HepG2 (cell line): ENCODE measurements around the gene DELE1. TPM values are rescaled to one million over a fixed set of nuclear protein-coding genes. Genes with fewer than 3 reads are reported as not detected.

Experiments
- ATAC-seq: fragments of 200-7000 bp; cut with Tn5 transposase; 3 replicates; pipeline ENCODE4 v1.9.1; 2020; ENCODE audit warnings: mild to moderate bottlenecking, moderate library complexity
- BruUV-seq: library from RNA; stranded (reverse); fragments of 400-500 nt; replicated peaks from 2 replicates; lab custom pipeline; 2021; lab: Mats Ljungman, UMichigan
- CTCF ChIA-PET: fragments of 300-600 bp; formaldehyde crosslinking; extraction: SDS; loops from one replicate; lab custom pipeline; 2021; ENCODE audit warnings: low total read pairs, inconsistent platforms, low intra/inter-chr PET ratio; lab: Yijun Ruan, JAX
- POLR2A ChIA-PET: fragments of 350-600 bp; sonication (Branson Sonifier 250); formaldehyde crosslinking; loops from one replicate; lab custom pipeline; 2020; ENCODE audit warnings: antibody characterized with exemption, inconsistent platforms; lab: Yijun Ruan, JAX
- DNase-seq: peaks from one replicate; pipeline ENCODE4 v3.0.0-alpha.2; 2015; ENCODE audit warnings: low spot score
- FAIRE-seq: peaks from 3 replicates; lab custom pipeline; 2011; peaks lifted over from hg19 to GRCh38; lab: Jason Lieb, UNC
- H2AFZ ChIP-seq: one replicate; pipeline ENCODE4 v1.6.1; 2011; ENCODE audit warnings: low read length, inconsistent platforms
- H3K27ac ChIP-seq: fragments of 300-600 bp; 3 replicates; pipeline ENCODE4 v1.8.0; 2011; ENCODE audit warnings: mixed run types, mild to moderate bottlenecking, mixed read lengths, low read length, inconsistent platforms; ENCODE audit not compliant: insufficient read depth; ENCODE audit errors: extremely low read length
- H3K27me3 ChIP-seq, 2 experiments: fragments of 200-600 bp in 1 of 2; 2 replicates in 1 of 2; 3 replicates in 1 of 2; pipeline versions ENCODE4 v1.6.0 to v1.8.0; 2011; ENCODE audit warnings: low read length in 2 of 2, mild to moderate bottlenecking in 2 of 2, moderate library complexity in 2 of 2, inconsistent platforms in 1 of 2; ENCODE audit not compliant: insufficient read depth in 2 of 2, control insufficient read depth in 1 of 2
- H3K36me3 ChIP-seq, 2 experiments: fragments of 200-600 bp in 1 of 2; replicated peaks in 1 of 2; 2 replicates in 1 of 2; 3 replicates in 1 of 2; pipeline versions ENCODE4 v1.5.1 to v1.8.0; 2011; ENCODE audit warnings: low read length in 2 of 2, inconsistent platforms in 1 of 2; ENCODE audit not compliant: insufficient read depth in 2 of 2, control insufficient read depth in 1 of 2
- H3K4me1 ChIP-seq: 2 replicates; pipeline ENCODE4 v1.5.1; 2012; ENCODE audit warnings: low read length, inconsistent platforms; ENCODE audit not compliant: insufficient read depth
- H3K4me2 ChIP-seq: 2 replicates; pipeline ENCODE4 v1.6.0; 2011; ENCODE audit warnings: low read depth, low read length, inconsistent platforms
- H3K4me3 ChIP-seq, 3 experiments: fragments of 200-600 bp in 1 of 3; sonication (generic), shearing (Covaris generic) in 1 of 3; replicated peaks in 1 of 3; 2 replicates each; pipeline ENCODE4 v1.5.1; 2011 to 2016; ENCODE audit warnings: low read length in 3 of 3, inconsistent platforms in 2 of 3, low read depth in 2 of 3, mild to moderate bottlenecking in 2 of 3, control low read depth in 1 of 3, mixed read lengths in 1 of 3; ENCODE audit not compliant: insufficient read depth in 1 of 3
- H3K79me2 ChIP-seq: one replicate; pipeline ENCODE4 v1.6.1; 2011; ENCODE audit warnings: low read length, inconsistent platforms; ENCODE audit not compliant: insufficient read depth
- H3K9ac ChIP-seq: 2 replicates; pipeline ENCODE4 v1.6.0; 2011; ENCODE audit warnings: mild to moderate bottlenecking, low read depth, low read length, inconsistent platforms; ENCODE audit not compliant: insufficient read depth
- H3K9me3 ChIP-seq: 2 replicates; pipeline ENCODE4 v1.5.1; 2012; ENCODE audit warnings: mild to moderate bottlenecking, low read length
- H4K20me1 ChIP-seq: 2 replicates; pipeline ENCODE4 v1.6.0; 2011; ENCODE audit warnings: inconsistent platforms, mild to moderate bottlenecking, low read length, moderate library complexity; ENCODE audit not compliant: insufficient read depth
- GMEB1 ChIP-seq: sonication (generic); formaldehyde crosslinking; IDR thresholded peaks from 2 replicates; pipeline ENCODE4 v1.5.1; 2020; ENCODE audit warnings: missing genetic modification reagents, mild to moderate bottlenecking, borderline replicate concordance
- KLF13 ChIP-seq: sonication (generic); formaldehyde crosslinking; IDR thresholded peaks from 2 replicates; pipeline ENCODE4 v1.4.0; 2020; ENCODE audit warnings: mild to moderate bottlenecking, missing genetic modification reagents
- MED8 ChIP-seq: sonication (generic); formaldehyde crosslinking; IDR thresholded peaks from 2 replicates; pipeline ENCODE4 v1.8.1; 2023; ENCODE audit warnings: mild to moderate bottlenecking, missing genetic modification reagents; ENCODE audit not compliant: insufficient replicate concordance
- MIXL1 ChIP-seq: IDR thresholded peaks from 2 replicates; pipeline ENCODE4 v1.6.1; 2016
- STAT6 ChIP-seq: sonication (generic); formaldehyde crosslinking; IDR thresholded peaks from 2 replicates; pipeline ENCODE4 v1.4.0; 2020; ENCODE audit warnings: missing genetic modification reagents, mild to moderate bottlenecking, borderline replicate concordance
- ZIK1 ChIP-seq: sonication (generic); formaldehyde crosslinking; IDR thresholded peaks from 2 replicates; pipeline ENCODE4 v1.5.0; 2020; ENCODE audit warnings: mild to moderate bottlenecking, low read depth, missing genetic modification reagents, borderline replicate concordance
- ZKSCAN1 ChIP-seq: fragments of 150-350 bp; IDR thresholded peaks from 2 replicates; pipeline ENCODE4 v1.6.1; 2014; ENCODE audit warnings: low read length
- ZNF607 ChIP-seq: sonication (generic); formaldehyde crosslinking; IDR thresholded peaks from 2 replicates; pipeline ENCODE4 v1.5.1; 2020; ENCODE audit warnings: missing genetic modification reagents, mild to moderate bottlenecking, borderline replicate concordance
- WGBS: methylation state at CpG from one replicate; pipeline ENCODE4 v1.1.6; 2017; ENCODE audit warnings: low lambda C conversion rate; 5-methylcytosine and 5-hydroxymethylcytosine counted together
- in situ Hi-C: cut with HindIII; loops from 2 replicates; pipeline ENCODE4 v1.10.0; 2017; ENCODE audit warnings: low pct_unique_long_range_greater_than_20kb; ENCODE audit not compliant: extremely low pct_ligation_motif_present
- intact Hi-C: fragments of 100-400 bp; cut with micrococcal nuclease; formaldehyde crosslinking; loops from one replicate; pipeline ENCODE4 v1.10.0; 2022; ENCODE audit not compliant: unreplicated experiment
- polyA plus RNA-seq, 8 experiments: library from polyadenylated mRNA; depleted of rRNA in 3 of 8; stranded (reverse) in 7 of 8; unstranded in 1 of 8; fragments of >200 nt; fragmentation: Illumina TruSeq in 4 of 8; extraction: Trizol in 4 of 8; gene quantifications; 2 replicates each; pipeline versions ENCODE4 v1.2.1 to v1.2.3, GENCODE V29; 2011 to 2016; ENCODE audit warnings: low read depth in 4 of 8, missing spikeins in 1 of 8, mixed read lengths in 1 of 8; ENCODE audit not compliant: insufficient read depth in 1 of 8
- total RNA-seq, 5 experiments: library from RNA; depleted of rRNA; stranded (reverse); fragments of >200 nt; fragmentation: Illumina TruSeq; extraction: Trizol; gene quantifications; 2 replicates each; pipeline ENCODE4 v1.2.3, GENCODE V29; 2016; ENCODE audit warnings: low read depth in 1 of 5
- TF ChIP-seq, protein P1 (sequence below): sonication (generic); formaldehyde crosslinking; IDR thresholded peaks from 2 replicates; pipeline ENCODE4 v1.4.0; 2020; ENCODE audit warnings: missing genetic modification reagents

DELE1 gene
- total and polyA plus RNA-seq, 2 of the 13 experiments (the other 11 are each of a cell fraction or from before 2014, with no cell fraction given), result 57.5 to 90.3 TPM

DNA sequence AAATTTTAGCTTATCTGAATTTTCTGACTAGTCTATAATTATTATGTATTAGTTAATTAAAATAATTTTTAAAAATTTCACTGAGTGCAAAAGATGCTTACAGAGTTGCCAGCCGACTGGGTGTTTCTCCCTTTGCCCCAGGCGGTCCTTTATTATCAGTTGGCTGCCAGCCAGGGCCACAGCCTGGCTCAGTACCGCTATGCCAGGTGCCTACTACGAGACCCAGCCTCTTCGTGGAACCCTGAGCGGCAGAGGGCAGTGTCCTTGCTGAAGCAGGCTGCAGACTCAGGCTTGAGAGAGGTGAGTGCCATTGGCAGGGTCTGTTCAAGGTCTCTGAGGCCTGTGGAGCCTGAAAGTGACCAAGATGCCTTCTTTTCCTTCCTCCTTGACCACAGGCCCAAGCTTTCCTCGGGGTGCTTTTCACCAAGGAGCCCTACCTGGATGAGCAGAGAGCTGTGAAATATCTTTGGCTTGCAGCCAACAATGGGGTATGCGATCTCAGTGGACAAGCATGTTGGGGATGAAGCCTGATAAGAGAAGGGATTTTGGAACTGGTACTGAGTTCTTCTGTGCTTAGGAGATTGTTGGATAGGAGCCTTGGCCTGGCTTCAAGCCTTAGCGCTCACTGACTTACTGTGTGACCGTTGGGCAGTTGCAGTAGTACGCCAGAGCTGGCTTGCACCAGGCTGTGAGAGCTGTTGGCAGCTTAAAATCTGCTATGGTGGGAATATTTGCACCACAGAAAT is 10.6 kb downstream of the DELE1 start:
- Histone ChIP-seq H4K20me1 (no peaks in the 10 kb centered on the region), H3K9ac (no peak overlapping the region), H3K4me2 (no peak overlapping the region), H3K27me3 (no peaks in the 10 kb centered on the region), H3K79me2 (no peaks in the 10 kb centered on the region), H2AFZ (no peak overlapping the region), H3K36me3 (peaks cover 25 to 84% of the 10 kb centered on the region in 2 experiments), H3K27ac (no peak overlapping the region), H3K9me3 (no peaks in the 10 kb centered on the region), H3K4me3 (no peak overlapping the region), H3K4me1 (no peaks in the 10 kb centered on the region)
- DNase-seq (no peak), ATAC-seq (no peak), FAIRE-seq (no peak)
- intact Hi-C loops, result no loop called here
- WGBS, result 95% methylated on average over 9 of the region's 11 CpGs
- ChIA-PET POLR2A (no interaction called here), CTCF (no interaction called here)
- in situ Hi-C loops, result no loop called here
- TF ChIP-seq STAT6 (CRISPR knock-in tag), result no peak
- no peak for TF ChIP-seq MIXL1 (CRISPR knock-in tag)
- TF ChIP-seq ZNF607 (CRISPR knock-in tag), result no peak
- TF ChIP-seq, protein P1, sequence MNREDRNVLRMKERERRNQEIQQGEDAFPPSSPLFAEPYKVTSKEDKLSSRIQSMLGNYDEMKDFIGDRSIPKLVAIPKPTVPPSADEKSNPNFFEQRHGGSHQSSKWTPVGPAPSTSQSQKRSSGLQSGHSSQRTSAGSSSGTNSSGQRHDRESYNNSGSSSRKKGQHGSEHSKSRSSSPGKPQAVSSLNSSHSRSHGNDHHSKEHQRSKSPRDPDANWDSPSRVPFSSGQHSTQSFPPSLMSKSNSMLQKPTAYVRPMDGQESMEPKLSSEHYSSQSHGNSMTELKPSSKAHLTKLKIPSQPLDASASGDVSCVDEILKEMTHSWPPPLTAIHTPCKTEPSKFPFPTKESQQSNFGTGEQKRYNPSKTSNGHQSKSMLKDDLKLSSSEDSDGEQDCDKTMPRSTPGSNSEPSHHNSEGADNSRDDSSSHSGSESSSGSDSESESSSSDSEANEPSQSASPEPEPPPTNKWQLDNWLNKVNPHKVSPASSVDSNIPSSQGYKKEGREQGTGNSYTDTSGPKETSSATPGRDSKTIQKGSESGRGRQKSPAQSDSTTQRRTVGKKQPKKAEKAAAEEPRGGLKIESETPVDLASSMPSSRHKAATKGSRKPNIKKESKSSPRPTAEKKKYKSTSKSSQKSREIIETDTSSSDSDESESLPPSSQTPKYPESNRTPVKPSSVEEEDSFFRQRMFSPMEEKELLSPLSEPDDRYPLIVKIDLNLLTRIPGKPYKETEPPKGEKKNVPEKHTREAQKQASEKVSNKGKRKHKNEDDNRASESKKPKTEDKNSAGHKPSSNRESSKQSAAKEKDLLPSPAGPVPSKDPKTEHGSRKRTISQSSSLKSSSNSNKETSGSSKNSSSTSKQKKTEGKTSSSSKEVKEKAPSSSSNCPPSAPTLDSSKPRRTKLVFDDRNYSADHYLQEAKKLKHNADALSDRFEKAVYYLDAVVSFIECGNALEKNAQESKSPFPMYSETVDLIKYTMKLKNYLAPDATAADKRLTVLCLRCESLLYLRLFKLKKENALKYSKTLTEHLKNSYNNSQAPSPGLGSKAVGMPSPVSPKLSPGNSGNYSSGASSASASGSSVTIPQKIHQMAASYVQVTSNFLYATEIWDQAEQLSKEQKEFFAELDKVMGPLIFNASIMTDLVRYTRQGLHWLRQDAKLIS, result no peak
- TF ChIP-seq ZIK1 (CRISPR knock-in tag), result no peak
- TF ChIP-seq KLF13, result no peak
- no peak for TF ChIP-seq ZKSCAN1
- no peak for TF ChIP-seq GMEB1 (CRISPR knock-in tag)
- TF ChIP-seq MED8 (CRISPR knock-in tag), result no peak
- BruUV-seq, result no TSS peak
